CD4-positive, alpha-beta T cell treated with Interleukin-15 for 4 hours (primary cell): ENCODE data around the gene CDK2AP2.
"Not testable (repeated sequence)": the region's sequence is repeated elsewhere in the genome, so short reads cannot be mapped to it uniquely, and the experiment has no call there.

ENCODE experiments used
- DNase-seq: peaks from one replicate; pipeline ENCODE4 v3.0.0-alpha.2; 2020; ENCODE audit warnings: low spot score

CDK2AP2 gene

DNA sequence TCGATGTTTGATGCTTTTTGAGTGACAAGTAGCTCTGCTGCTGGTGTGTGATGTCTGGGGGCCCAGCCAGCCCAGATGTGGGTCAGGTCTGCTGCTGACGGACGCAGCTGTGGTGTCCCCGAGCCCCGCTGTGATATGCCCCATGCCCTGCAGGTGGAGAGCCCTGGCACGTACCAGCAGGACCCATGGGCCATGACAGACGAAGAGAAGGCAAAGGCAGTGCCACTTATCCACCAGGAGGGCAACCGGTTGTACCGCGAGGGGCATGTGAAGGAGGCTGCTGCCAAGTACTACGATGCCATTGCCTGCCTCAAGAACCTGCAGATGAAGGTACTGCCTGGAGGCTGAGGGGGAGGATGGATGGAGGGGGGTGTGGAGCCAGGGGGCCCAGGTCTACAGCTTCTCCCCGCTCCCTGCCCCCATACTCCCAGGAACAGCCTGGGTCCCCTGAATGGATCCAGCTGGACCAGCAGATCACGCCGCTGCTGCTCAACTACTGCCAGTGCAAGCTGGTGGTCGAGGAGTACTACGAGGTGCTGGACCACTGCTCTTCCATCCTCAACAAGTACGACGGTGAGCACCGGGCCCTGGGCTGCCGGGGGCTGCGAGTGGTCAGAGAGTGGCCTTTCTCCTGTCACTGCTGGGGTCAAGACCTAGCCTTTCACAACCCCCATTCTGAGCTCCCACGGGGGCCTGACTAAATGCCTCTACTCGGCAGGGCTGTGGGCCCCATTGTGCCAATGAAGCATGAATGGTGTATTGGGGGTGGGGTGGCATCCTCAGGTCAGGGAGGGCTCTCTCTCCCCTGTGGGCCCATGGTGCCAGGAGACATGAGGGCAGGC, 17.9 kb downstream of the CDK2AP2 start:
- no peak for DNase-seq

DNA sequence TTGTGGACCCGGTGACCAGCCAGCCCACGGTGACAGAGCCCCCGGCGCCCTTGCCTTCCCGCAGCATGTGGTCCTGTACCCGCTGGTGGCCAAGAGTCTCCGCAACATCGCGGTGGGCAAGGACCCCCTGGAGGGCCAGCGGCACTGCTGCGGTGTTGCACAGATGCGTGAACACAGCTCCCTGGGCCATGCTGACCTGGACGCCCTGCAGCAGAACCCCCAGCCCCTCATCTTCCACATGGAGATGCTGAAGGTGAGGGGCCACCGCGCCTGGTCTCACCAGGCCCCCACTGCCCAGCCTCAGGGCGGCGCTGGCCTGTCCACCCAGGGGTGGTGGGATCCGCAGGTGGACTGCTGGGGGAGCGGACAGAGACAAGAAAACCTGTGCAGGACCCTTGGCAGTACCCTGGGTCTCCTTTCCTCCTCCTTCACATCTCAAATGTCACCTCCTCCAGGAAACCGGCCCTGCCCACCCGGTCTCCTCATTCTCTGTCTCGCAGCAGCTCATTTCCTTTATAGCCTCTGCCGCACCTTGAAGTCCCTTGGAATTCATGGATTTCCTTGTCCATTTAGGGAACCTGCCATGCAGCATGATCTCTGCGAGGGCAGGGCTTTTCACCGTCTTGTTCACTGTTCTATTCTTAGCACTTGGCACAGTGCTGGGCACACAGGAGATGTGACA, 18.6 kb downstream of the CDK2AP2 start:
- DNase-seq = no peak

DNA sequence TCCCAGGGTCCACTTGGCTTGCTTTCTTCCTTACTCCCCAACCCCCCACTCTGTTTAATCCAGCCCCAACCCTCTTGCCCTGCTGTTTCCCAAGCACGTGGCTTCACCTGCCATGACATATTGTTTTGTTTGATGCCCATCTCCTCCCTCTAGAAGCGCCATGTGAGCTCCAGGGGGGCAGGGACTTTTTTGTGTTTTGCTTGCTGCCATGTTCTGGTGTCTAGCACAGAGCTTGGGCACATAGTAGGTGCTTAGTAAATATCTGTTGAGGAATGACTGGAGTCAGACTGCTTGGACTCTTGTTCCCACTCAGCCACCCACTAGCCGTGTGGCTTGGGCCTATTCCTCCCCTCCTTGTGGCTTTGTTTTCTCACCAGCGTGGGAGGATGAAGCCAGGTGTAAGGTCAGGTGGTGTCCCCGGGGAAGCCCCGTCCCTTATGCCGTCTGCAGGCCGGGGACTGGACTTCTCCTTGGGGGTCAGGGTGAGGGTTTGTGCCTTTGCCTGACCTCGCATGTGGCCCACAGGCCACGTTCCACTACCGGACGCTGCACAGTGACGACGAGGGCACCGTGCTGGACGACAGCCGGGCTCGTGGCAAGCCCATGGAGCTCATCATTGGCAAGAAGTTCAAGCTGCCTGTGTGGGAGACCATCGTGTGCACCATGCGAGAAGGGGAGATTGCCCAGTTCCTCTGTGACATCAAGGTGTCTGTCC, 21.3 kb downstream of the CDK2AP2 start:
- no peak for DNase-seq

DNA sequence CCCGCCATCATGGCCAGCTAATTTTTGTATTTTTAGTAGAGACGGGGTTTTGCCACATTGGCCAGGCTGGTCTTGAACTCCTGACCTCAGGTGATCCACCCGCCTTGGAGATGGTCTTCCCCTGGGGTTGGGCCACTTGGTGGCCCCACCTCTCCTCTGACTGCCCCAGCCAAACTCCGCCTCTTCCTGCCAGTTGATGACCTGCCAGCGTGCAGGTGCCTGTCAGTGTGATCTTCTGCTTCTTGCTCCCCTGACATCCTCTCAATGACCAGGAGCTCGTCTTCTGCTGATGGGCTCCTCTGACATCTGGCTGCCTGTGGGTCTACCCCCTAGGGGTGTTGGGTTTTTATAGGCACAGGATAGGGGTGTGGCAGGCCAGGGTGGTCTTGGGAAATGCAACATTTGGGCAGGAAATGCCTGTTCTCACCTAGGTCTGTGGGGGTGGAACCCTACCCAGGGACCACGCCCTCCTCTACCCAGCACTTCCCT, 22.0 kb downstream of the CDK2AP2 start:
- DNase-seq = peak; percentile 54

DNA sequence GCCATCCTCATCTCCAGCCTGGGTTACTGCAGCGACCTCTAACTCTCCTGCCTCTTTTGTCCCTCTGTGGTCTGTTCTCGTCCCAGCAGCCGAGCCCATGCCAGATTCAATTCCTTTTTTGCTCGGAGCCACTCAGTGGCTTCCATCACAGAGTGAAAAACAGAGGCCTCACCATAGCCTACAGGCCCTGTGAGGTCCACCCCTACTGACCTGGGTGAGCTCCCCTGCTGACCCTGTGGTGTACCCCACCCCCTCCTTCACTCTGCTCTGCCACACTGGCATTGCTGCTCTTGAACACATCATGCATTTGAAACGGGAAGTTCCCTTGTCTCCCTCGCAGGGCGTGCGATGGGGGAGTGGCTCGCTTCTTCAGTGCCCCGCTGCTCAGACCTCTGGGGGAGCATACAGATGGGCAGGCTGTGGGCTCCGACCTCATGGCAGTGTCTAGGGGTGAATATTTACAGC, 23.1 kb downstream of the CDK2AP2 start:
- peak; percentile 60 for DNase-seq

DNA sequence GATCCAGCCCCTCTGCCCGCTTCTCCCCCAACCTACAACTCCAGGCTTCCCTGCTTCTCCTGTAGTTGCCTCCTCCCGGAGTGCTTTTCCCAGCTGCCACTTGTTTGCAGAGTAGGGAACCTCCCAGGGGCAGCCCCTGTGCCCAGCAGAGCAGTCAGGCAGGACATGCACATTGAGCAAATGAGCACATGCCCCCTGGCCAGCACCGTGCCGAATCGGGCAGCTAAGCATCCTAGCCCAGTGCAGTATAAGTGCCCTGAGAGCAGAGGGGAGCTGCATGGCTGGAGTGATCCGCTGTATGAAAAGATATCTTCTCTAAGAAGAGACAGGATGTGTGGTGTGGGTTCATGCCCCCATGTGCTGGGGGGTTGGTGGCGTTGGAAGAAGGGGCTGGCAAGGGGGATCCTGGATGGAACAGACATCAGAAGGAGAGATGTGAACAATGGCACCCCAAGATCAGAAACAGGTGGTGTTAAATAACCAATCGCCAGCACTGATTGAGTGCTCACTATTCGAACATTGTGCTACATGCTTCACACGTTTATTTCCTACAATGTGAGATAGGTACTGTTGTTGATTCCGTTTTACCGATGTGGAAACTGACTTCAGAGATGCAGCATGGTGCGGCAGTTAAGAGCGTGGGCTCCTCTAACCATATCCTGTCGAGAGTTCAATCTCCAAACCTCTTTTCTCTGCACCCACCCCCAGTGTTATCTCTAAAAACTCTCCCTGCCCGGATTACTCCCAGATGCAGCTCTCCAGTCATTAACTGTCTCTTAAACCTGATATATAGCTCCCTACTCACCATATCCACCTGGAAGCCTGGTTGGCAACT, 23.9 kb downstream of the CDK2AP2 start:
- peak; percentile 43 for DNase-seq

DNA sequence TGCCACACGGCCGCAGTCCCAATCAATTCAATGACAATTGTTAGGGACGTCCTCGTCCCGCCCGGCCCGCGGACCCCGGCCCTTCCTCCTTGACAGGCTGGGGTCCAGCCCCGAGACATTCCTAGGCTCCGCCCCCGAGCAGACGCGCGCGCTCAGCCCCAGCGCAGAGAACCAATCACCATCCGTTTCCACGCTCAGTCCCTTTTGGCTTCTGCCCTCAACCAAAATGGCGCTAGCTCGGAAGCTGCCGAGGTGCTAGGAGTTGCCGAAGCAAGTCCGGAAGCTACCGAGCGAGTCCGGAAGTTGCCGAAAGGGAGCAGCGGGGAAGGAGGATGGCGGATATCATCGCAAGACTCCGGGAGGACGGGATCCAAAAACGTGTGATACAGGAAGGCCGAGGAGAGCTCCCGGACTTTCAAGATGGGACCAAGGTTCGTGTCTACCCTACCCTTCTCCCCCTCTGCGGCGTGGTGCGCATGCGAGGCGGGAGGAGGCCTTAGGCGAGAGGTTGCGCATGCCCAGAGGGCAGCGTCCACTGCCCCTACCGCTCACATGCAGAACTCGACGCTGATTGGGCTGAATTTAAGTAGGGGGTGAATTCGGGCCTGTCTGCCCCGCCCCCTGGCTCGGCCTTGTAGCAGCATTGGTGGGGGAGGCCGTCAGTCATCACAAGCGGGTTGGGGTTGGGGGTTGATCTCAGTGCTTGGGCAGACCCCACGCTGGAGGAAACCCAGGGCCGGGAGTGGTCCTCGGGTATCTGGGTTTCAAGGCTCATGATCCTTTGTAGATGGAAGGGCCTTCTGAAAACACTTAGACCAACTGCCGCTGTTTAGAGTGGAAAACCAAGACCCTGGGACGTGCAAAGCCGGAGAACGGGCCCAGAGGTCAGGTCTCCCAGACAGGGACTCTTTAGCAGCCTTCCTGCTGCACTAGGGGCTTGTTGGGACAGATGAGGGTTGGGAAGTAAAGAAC, 24.8 kb downstream of the CDK2AP2 start, which contains the start of gene AIP:
Gene AIP (plus strand): TSS at position 200 of the 972 bp plus-strand sequence. CDS start 133 bp downstream, at position 333.
- peak; percentile 98 for DNase-seq

DNA sequence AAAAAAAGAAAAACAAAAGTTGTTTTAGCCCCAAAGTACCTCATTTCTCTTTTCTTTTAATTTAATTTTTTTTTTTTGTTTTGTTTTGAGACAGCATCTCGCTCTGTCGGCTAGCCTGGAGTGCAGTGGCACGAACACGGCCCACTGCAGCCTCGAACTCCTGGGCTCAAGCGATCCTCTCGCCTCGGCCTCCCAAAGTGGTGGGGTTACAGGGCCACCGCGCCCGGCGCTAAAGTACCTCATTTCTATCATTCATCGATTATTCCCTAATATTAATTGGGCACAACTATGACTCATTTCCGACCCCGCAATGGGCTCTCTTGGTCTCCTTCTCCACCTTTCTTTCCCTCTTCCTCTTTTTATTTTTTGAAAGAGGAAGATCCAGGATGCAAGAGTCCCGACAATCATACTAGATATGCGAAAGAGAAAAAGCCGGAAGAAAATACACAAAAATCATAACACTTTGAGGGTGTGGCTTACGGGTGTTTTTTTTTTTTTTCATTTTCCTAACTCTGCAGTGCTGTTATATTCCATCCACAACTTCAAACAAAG, 25.6 kb downstream of the CDK2AP2 start:
- DNase-seq = no peak

DNA sequence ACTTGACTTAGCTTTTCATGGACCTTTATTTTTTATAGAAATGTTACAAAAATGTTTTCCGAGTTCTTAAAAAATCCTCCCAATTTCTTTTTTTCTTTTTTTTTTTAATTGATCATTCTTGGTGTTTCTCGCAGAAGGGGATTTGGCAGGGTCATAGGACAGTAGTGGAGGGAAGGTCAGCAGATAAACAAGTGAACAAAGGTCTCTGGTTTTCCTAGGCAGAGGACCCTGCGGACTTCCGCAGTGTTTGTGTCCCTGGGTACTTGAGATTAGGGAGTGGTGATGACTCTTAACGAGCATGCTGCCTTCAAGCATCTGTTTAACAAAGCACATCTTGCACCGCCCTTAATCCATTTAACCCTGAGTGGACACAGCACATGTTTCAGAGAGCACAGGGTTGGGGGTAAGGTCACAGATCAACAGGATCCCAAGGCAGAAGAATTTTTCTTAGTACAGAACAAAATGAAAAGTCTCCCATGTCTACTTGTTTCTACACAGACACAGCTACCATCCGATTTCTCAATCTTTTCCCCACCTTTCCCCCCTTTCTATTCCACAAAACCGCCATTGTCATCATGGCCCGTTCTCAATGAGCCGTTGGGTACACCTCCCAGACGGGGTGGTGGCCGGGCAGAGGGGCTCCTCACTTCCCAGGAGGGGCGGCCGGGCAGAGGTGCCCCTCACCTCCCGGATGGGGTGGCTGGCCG, 30.5 kb downstream of the CDK2AP2 start:
- not testable (repeated sequence) for DNase-seq

DNA sequence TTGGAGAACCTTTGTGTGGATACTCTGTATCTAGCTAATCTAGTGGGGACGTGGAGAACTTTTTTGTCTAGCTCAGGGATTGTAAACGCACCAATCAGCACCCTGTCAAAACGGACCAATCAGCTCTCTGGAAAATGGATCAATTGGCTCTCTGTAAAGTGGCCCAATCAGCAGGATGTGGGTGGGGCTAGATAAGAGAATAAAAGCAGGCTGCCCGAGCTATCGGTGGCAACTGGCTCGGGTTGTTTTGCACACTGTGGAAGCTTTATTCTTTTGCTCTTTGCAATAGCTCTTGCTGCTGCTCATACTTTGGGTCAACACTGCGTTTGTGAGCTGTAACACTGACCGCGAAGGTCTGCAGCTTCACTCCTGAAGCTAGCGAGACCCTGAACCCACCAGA, 31.3 kb downstream of the CDK2AP2 start:
- not testable (repeated sequence) for DNase-seq

DNA sequence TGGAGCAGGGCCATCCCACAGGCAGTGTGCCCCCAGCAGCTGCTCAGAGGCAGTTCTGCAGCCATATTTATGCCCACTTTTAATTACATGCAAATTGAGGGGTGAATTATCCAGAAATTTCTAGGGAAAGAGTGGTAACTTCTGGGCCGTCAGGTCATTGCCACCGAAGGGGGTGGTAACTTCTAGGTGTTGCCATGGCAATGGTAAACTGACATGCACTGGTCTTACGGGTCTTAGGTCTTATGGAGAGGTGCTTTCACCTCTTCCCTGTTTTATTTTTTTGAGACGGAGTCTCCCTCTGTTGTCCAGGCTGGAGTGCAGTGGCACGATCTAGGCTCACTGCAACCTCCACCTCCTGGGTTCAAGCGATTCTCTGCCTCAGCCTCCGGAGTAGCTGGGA, 35.1 kb downstream of the CDK2AP2 start:
- no peak for DNase-seq

DNA sequence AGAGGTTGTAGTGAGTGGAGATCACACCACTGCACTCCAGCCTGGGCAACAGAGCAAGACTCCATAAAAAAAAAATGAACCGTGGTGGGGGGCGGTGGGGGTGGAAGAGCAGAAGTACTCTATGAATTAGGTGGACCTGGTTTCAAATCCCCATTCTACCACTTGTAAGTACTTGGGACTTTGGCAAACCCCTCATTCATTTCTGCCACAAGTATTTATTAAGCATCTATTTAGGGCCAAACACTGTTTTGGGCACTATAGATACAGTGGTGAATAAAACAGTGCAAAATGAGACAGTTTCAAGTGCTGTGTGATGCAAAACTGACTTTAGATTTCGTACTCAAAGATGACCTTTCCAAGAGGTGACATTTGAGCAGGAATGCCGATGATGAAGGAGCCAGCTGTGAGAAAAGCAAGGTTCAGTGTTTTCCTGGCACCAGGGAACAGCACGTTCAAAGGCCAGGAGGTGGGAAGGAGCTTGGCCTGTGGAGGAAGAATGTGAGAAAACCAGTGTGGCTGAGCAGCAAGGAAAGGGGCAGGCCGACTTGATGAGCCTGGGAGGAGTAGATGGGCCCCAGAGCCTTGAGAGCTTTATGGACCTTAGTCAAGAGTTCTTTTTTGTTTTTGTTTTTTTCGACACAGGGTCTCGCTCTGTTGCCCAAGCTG, 37.5 kb downstream of the CDK2AP2 start:
- no peak for DNase-seq

DNA sequence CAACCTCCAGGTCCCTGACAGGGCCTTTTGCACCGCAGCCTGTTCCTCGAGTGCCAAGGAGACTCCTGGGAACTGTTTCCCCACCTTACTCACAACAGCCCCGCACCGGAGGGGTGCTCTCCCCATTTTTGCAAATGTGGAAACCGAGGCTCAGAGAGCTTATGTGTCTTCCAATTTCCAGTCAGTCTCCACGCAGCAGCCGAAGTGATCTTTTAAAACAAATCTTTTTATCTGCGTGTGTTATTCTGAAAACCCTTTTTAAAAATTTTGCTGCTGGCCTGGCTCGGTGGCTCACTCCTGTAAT, 38.5 kb downstream of the CDK2AP2 start:
- DNase-seq = no peak

DNA sequence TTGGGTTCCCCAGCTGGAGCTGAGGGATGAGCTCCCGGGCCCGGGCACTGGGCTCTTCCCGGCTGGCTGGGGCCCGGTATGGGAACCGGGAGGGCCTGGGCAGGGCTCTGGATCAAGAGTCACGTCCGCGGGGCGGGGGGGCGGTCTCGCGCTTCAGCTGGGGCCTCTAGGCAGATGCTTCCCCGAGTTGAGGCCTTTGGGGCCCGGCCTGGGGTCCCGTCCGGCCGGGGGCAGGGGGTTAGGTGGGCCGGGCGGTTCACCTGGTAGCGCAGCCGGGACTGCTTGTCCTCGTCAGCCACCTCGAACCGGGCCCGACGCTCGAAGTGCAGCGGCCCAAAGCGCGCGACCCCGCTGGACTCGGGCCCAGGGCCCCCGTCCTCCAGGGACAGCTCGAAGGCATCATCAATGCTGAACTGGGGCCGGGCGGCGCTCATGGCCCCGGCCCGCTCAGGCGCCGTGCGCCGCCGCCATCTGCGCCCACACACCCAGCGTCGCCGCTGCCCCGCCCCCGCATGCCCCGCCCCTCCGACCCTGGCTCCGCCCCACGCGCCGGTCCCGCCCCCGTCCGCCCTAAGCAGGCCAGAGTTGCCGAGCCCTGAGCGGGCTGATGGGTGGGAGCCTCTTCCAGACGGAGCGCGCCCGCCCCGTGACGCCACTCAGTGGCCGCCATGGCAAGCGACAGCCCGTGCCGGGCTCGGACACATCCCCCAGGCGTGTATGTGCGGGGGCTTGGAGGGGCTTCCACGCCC, 39.0 kb downstream of the CDK2AP2 start, which contains the start of gene TMEM134:
Gene TMEM134 (minus strand): TSS at position 493 of the 749 bp plus-strand sequence. CDS start 59 bp downstream, at position 434.
- peak; percentile 93 for DNase-seq

DNA sequence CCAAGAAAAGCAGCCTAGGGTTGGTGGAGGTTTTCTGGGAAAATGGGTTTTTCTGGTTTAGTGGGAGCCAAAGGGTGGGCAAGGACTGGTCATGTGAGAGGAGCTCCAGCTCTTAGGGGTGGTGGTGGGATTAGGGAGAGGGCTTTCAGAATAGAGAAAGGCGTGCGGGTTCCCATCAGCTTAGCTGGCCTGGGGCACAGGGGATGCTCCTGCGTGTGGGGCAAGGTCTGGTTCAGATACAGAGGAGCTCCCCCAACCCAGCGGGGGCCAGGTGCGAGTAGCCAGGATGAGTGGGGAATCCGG, 39.6 kb downstream of the CDK2AP2 start:
- DNase-seq = no peak

DNA sequence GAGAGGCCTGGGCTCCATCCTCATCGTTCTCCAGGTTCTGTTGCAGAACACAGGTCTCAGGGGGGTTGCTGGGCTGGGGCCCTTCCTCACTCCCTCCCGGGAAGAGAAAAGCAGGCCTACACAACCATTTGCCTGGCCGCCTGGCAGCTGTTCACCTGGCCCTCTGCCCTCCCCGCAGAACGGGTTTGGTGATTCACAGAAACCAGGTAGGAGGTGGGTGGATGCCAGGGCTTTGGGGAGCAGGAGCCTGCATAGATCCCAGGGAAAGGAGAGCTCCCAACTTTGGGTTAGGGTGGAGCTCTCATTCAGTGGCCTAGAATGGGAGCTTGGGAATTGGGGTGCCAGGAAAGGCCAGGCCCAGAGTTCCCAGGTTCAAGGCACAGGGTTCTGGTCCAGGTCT, 39.9 kb downstream of the CDK2AP2 start:
- DNase-seq = no peak

DNA sequence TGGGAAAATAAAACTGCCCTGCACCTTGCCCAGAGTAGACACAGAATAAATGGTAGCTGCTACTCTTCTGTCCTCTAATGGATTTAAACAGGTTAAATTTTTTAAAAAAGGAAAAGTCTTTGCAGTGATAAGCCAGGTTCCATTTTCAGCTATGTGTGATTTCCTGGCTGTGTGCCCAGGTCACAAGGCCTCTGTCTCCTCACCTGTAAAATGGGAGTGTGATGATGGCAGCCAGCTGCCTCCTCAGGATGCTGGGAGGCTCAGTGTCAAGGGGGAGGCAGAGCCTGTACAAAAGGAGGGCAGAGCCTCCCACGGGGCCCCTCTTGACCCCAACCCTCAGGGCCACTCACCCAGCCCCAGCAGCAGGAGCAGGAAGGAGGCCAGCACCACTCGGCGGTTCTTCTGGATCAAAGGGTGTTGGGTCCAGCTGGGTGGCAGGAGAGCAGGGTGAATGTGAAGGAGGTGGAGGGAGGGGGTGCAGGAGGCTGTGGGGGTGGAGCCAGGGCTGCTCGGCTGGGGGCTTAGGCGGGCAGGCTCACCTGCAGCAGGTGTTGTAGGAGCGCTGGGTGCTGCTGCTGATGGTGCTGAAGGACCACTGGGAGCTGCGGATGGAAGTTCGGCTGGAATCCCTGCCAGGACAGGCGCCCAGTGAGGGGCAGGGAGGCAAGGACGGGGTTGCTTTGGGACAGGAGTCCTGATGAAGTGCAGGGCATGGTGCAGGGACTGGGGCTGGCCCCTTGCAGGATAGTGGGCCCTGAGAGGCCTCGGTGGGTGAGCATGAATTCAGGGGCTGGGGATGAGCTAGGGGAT, 40.8 kb downstream of the CDK2AP2 start:
- no peak for DNase-seq
